Left ventricle myocardium superior (tissue), 1 donor: ENCODE data around the gene ULK4. TPM values are rescaled to one million over a fixed set of nuclear protein-coding genes. Genes with fewer than 3 reads are reported as not detected.

Experiments used
- ATAC-seq: fragments of 200-7000 bp; cut with Tn5 transposase; one replicate; pipeline ENCODE4 v1.9.1; 2020; ENCODE audit warnings: mild to moderate bottlenecking, moderate library complexity
- DNase-seq: peaks from one replicate; pipeline ENCODE4 v3.0.0-alpha.2; 2020
- intact Hi-C: fragments of 100-400 bp; cut with micrococcal nuclease; formaldehyde crosslinking; loops from one replicate; pipeline ENCODE4 v1.11.0; 2022
- total RNA-seq: library from RNA; stranded (reverse); fragmentation: NEBNext Ultra II Directional; extraction: Animal tissue kit (Norgen Biotek cat#: 25700); gene quantifications from one replicate; pipeline ENCODE4 v1.2.1, GENCODE V29; 2021
- donor health status: DM: no; HTN: yes; CAD: no; lungs with severe emphysema.

ULK4 gene
- total RNA-seq, 1 donor from 2014 or later = 1.5 TPM

DNA sequence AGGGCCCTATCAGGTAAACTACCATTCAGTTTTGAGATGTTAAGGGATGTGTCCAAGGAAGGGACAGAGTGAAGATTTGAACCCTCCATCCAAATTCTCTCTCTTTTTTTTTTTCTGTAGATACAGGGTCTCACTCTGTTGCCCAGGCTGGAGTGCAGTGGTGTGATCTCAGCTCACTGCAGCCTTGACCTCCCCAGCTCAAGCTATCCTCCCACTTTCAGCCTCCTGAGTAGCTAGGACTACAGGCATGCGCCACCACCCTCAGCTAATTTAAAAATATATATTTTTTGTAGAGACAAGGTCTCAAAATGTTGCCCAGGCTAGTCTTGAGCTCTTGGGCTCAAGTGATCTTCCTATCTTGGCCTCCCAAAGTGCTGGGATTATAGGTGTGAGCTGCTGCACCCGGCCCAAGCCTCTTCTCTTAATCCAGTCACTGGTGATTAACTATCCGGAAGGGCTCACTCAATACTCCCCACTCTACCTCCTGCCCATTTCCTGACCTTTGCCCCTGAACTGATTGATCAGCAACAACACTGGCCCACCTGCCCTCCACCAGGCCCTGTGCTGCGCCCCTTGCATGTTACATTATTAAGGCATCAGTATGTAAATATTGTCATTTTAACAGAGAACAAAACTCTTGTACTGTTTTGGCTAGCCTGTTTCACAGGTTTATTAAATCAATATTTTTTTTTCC is 597.9 kb downstream of the ULK4 start:
- ATAC-seq (no peak), DNase-seq (no peak)
- intact Hi-C loops = no loop called here

DNA sequence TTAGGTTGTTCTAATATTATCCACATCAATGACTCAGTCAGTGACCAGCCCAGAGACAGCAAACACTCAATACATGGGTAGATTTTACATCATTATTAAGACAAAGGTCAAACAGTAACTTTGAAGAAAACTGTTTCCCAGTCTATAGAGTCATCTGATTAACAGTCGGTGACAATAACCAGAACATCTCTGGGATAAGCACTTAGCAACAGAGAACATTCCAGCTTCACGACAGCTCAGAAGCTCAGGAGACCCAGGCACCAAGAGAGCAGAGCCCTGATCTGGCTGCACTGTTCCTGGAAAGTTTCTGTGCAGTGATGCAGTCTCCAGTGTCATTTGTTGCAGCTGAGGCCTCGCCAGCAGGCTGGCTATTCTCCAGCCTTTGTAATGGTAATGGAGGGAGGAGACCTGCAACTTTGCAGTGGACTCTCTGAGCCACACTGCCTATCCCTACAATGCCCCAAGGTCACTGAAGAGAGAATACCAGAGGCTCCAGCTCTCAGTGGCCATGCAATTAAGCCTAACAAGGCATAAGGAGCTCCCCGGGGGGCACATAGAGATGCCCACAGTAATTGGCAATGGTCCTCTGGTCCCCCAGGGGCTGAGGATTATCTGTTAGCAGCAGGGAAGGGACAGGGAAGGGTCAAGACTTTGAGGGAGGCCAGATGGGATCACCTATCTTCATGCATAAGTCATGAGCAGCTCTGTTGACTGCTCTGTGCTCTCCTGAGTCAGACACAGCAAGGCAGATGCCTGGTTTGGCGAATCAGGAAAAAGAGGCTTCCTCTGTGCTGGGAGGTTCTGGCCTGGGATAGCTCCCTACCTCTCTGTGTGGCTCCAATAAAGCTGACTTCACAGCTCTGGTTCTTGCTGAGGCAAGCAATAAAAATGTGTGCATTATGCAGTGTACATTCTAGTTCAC is 599.0 kb downstream of the ULK4 start:
- intact Hi-C loops = no loop called here
- DNase-seq = no peak
- ATAC-seq = peak; percentile 48

DNA sequence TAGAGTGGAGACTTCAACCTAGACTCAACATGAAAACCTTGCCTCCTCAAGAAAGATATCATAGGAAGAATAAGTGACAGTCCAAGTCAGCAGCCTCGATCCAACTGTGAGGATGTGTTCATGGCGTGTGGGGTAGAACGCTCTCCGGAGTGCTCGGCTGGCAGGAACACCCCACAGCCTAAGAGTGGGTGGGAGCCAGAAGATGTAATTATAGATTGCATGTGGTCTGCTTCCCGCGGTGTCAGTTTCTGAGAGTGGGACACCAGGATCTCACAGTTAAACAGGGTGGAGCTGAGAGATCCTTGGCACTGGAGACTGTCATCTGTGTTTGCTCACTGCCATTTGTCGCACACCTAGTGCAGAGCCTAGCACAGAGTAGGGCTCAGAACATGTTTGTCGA is 604.6 kb downstream of the ULK4 start:
- ATAC-seq = no peak
- intact Hi-C loops = no loop called here
- DNase-seq = no peak

DNA sequence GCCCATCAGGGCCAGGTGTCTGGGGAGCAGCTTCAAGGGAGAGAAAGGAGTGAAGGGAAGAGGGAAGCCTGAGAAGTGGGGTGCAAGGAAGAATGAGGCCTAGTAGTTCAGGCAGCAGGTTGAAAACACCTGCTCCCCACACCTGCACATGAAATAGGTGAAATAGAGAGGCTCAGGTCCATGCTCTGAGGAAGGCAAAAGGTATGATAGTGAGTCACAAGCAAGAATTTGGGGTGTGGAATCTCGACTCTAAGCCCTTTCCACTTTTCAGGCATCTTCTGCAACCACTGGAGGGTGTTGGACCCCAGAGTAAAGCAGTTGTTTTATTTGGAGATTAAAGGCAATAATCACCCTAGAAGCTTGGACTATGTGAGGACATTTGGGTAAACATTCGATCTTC is 605.1 kb downstream of the ULK4 start:
- intact Hi-C loops = no loop called here
- ATAC-seq = no peak
- DNase-seq = no peak

DNA sequence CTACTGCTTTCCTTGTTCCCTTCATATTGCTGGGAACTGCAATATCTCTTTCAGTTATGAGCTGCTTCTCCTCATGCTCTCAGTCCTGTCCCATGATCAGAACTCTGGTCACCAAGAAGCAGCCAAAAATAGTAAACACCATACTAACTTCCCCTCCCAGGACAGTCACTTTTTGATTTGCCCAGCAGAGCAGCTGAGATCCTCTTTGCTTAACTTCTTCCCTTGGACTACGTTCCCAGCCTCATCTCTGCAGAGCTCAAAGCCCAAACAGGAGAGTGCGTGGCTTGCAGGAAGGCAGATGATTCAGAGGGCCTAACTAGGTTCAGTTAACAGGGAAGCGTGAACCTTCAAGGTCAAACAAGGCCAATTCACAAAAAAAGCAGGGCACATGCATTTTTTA is 609.4 kb downstream of the ULK4 start:
- DNase-seq = no peak
- intact Hi-C loops = no loop called here
- no peak for ATAC-seq

DNA sequence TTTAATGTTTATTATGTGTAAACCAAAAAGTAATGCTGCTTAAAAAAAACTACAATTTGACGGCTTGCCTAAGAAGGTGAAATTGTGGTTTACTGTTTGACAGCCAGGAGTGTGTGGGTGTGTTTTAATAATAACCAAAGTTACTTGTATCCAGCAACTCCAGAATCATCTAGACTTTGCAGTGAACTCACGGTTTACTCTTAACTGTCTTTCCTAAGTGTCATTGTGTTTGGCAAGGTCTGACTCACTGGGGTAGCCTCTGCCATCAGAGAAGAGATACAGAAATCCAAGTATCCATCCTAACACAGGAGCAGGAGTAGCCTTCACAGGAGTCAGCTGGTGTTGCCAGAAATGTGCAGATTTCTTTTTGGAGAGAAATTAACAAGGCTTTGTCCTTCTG is 611.5 kb downstream of the ULK4 start:
- intact Hi-C loops = no loop called here
- DNase-seq = no peak

DNA sequence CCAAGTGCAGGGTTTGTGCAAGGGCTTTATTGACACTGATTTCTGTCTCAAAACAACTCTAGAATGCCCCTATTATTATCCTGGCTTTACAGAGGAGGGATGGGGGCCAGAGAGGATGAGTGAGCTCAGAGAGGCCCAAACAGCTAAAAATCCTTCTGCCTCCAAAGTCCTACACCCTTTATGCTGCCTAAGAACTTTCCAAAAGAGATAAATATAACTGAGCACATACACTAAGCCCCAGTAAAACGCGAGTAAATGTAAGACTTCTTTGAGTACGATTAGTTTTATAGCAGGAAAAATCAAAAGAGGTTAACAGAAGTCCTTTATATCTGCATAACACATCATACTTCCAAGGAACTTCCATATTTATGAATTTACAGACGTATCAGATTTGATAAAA is 613.5 kb downstream of the ULK4 start:
- intact Hi-C loops = no loop called here
- no peak for DNase-seq
- no peak for ATAC-seq

More for the DNA sequence above, 611.5 kb downstream of the ULK4 start:
- ATAC-seq = no peak

DNA sequence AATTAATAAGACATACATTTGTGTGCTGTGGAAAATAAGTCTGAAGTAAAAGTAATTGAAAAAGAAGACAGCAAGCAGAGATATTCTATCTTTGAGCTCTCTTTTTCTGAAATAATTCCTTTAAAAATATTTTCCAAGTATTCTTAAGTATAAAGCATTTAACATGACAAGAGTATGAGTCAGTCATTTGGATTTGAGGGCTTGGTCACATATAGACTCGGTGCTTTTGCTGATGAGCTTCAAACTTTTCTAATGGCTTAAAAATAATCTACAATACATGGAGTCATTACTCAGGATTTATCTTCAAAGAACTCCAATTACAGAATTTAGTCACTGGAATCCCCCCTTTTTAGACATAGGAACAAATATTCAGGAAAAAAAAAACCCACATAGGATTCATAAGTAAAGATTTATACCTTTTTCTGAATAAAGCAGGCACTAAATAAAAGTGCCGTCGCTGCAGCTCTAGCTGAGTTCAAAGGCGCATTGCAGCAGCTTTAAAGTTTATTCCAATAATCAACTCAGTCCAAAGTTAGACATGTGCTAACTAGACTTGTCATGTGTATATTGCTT is 615.1 kb downstream of the ULK4 start:
- no peak for DNase-seq
- no peak for ATAC-seq
- intact Hi-C loops = no loop called here

DNA sequence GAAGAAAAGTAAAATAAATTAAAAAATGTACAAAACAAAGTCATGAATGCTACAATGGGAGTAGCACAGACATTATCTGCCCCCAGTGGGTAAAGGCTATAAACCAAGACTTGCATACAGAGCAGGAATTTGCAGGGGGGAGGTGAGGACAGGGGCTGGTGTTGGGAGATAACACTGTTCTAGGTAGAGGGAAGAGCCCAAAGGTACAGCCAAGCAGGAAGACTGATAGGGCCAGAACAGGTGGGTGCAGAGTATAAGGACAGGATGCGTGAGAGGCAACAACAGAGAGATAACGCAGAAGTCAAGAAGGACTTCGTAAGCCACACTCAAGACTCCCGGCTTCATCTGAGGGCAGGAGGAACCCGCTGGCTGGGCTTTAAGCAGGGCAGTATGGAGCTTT is 616.1 kb downstream of the ULK4 start:
- intact Hi-C loops = no loop called here
- DNase-seq (no peak), ATAC-seq (no peak)

DNA sequence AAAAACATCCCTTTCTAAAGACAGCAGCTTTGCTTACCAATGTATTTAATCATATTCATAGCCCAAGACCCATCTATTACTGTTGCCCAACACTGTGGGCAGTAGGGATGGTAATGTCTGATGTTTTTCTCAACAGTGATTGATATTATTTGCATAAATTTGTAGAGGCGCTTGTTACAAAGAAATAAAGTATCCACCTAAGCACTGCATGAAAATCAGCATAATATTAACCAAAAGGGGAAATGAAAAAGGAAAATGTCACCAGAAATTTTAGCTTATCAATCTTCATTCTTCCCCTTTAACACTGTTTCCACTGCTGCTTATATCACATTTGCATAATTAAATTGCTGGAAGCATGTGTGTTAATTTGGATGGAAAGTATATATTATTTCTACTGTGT is 622.1 kb downstream of the ULK4 start:
- intact Hi-C loops = no loop called here
- DNase-seq (no peak), ATAC-seq (no peak)

DNA sequence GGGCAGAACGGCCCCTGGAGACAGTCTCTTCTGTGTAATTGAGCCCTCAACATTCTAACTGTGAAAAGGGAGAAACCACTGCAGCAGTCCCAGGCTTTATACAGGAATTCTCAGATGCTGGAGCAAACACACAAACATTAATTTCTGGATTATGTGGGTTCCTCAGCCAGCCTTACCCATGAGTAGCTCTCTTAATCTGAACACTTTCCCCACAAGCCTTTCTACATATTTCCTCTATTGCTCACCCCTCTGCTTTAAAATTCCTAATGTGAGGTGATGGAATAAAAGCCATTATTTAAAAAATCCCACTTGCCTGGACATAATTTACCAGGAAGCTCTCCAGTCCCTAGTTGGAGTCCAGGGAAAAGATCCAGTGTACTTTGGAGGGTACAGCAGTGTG is 623.6 kb downstream of the ULK4 start:
- ATAC-seq (no peak), DNase-seq (no peak)
- intact Hi-C loops = no loop called here

DNA sequence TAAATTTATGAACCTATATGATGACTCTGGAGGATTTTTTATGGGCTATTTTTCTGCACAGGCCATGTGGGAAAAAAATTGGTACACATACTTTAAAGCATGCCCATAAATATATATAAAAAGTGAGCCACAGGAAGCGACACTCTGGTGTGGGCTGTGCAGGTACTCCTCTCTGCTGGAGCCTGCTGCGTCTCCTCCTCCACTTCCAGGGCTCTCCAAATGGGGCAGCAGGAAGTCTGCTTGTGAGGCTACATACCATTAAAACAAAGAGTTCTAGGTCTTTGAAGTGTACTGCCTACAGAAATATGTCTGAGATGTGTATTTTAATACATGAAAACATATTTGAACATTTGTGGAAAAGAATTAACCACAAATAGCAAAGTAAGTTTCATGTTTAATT is 627.5 kb downstream of the ULK4 start:
- ATAC-seq (no peak), DNase-seq (no peak)
- intact Hi-C loops = no loop called here

DNA sequence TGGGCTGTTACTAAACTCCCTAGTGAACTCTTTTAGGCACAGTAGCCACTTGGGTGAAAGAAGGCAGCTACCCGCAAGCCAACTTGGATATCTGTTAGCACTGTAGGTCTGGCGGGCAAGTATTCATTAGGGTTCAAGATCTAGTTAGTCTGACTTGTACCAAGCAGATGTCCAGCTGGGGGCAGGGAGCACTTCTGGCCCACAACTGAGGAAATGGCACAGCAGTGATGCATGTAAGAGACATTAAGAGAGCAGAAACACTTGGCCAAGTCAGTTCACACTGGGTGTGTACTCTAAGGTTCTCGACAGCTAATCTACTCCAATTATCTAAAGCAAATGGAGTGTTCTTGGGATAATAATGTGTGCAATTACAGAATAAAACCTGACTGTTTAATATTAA is 630.9 kb downstream of the ULK4 start:
- ATAC-seq (no peak), DNase-seq (no peak)
- intact Hi-C loops = no loop called here

DNA sequence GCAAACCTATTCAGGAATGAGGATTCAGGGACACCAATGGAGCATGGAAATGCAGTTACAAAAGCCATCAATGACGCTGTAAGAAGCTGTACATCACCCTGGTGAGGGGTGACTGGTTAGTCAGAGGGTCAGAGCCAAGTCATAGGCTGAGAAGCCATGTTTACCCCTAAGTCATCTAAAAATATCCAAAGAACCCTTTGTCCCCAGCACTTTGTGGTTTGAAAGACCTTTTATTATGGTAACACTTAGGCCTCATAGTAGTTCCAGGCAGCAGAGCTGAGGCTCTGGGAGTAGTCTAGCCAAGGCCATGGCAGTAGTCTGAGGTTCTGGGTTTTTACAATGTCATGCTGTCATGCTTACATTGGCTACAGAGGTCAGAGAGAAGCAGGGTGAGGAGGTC is 631.4 kb downstream of the ULK4 start:
- DNase-seq = no peak
- intact Hi-C loops = no loop called here
- peak; percentile 18 for ATAC-seq

DNA sequence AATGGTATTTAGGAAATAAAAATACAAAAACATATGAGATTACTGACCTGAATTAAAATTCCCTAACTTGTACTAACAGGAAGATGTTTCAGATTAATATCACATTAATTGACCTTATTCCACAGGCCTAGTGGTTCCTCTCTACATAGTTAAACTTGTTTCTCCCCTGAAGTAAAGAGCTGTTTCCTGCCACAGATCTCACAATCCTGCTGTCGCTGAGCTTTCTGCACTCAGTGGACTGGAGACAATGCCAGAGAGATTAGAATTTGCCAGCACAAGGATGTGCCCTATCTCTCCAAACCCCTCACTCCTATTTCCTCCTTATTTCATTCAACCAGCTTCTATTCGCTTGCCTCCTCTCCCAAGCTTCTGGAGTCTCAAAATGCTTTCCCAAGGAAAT is 632.0 kb downstream of the ULK4 start:
- DNase-seq = no peak
- ATAC-seq = no peak
- intact Hi-C loops = no loop called here

DNA sequence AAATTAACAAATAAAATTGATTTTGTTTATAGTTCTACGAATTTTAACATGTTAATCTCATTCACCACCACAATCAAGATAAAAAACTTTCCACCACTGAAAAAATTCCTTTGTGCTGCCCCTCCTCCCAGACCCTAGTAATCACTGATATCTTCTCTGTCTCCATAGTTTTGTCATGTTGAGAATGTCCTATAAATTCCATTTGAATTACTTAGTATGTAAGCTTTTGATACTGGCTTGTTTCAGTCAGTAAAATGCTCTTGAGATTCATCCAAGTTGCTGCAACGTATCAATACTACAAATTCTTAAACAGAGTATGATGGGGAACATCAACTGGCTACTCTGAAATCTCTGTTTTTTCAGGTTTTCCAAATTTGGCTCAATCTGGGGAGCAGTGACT is 633.0 kb downstream of the ULK4 start:
- intact Hi-C loops = no loop called here
- DNase-seq = no peak
- no peak for ATAC-seq

DNA sequence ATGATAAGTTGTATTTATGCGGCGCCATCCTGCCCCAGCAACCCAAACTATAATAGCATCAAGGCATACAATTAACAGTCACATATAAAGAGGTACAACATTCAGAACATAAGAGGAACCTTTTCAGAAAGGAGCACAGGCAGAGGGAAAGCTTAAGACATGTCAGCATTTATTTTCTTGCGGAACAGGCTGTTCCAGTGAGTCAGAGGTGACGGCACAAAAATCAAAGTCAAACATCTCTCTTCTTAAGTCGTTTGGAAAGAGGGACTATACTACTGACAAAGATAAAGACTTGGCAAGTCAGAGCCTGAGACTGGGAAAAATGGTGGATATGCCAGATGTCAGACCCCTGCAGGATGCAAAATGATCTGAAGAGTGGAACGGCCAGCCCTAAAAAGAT is 634.2 kb downstream of the ULK4 start:
- ATAC-seq = no peak
- intact Hi-C loops = no loop called here
- no peak for DNase-seq

DNA sequence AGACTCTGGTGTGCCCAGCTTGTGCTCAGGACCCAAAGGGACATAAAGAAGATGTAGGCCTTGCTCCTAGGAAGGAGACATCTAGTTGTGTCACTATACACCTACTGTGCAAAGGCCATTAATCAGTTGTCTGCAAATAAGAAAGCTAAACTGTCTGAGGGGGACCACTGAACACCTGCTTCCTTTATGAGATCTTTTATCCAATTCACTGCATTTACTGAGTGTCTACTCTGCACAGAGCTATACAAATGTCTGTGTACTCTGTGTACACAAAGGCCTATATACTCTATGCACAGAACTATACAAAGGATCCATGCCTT is 637.8 kb downstream of the ULK4 start:
- ATAC-seq (no peak), DNase-seq (no peak)
- intact Hi-C loops = no loop called here

DNA sequence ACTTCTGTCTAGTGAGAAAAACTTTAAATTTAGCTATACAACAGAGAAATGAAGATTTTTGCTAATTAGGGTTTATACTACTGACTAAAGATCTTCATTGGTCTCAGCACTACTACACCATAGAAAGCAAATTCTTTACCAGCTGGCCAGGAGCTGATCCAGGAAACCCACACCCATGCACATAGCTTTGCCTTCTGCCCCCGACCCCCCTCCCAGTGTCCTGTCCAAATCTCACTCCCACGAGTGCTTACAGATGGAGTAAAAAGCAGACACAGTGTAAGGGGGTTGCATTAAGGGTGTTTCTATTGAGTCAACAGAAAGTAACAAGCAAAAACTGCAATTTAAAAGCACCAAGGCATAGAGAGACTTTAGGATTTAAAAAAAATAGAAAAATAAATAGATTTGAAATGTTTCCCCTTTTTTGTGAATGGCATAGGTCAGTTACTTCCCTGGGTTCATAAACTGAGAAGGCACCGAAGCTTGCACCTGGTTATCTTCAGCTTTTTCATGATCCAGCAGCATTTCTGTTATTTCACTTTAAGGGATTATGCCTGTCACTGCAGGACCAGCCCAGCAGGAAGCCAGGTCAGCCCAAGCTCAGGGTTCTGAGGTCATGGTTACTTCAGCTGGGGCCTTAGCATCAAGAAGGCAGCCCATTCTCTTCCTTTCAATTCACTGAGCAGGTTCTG is 638.3 kb downstream of the ULK4 start:
- intact Hi-C loops = no loop called here
- no peak for DNase-seq
- ATAC-seq = peak; percentile 54

DNA sequence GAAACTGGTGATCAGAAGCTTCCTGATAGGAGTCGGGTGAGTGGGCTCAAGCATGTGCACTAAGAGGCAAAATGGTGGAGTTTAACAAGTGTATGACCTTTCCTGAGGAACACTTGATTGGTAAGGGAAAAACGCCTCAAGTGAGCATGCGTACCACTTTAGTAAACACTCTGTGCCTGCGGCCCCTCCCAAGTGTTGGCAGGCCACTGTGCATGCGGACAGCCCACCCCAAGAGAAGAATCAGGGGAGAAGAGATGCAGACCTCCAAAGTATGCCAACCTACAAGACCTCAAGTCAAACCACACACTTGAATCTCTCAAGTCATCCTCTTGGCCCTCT is 640.3 kb downstream of the ULK4 start:
- ATAC-seq = no peak
- intact Hi-C loops = no loop called here
- no peak for DNase-seq
